Right atrium auricular region (tissue), 2 donors: ENCODE data around the gene NT5C2. TPM values are rescaled to one million over a fixed set of nuclear protein-coding genes. Genes with fewer than 3 reads are reported as not detected.

Source experiments
- DNase-seq: peaks from one replicate; pipeline ENCODE4 v3.0.0-alpha.2; 2019; ENCODE audit warnings: low spot score
- H3K27ac ChIP-seq, 2 donors: fragments of 200-600 bp; sonication (generic); 1 replicate in 1 of 2; 2 replicates in 1 of 2; pipeline ENCODE4 v1.5.1; 2016 to 2019
- H3K27me3 ChIP-seq, 2 donors: fragments of 200-600 bp; sonication (generic); one replicate each; pipeline versions ENCODE4 v1.5.1 to v1.6.0; 2017 to 2019
- H3K36me3 ChIP-seq: fragments of 200-600 bp; sonication (generic); one replicate; pipeline ENCODE4 v1.5.1; 2016
- H3K4me1 ChIP-seq, 2 donors: fragments of 200-600 bp; sonication (generic); one replicate each; pipeline versions ENCODE4 v1.5.1 to v1.6.0; 2017 to 2019
- H3K4me3 ChIP-seq, 2 donors: fragments of 200-600 bp; sonication (generic); 1 replicate in 1 of 2; 2 replicates in 1 of 2; pipeline ENCODE4 v1.5.1; 2017 to 2019; ENCODE audit warnings: mild to moderate bottlenecking in 1 of 2, moderate library complexity in 1 of 2
- H3K9me3 ChIP-seq, 2 donors: fragments of 200-600 bp; sonication (generic); one replicate each; pipeline ENCODE4 v1.5.1; 2019
- CTCF ChIP-seq, 2 donors: fragments of 200-600 bp; sonication (generic); IDR thresholded peaks; one replicate each; pipeline ENCODE4 v1.5.1; 2019; ENCODE audit warnings: antibody characterized with exemption in 2 of 2
- total RNA-seq, 2 donors: library from RNA; depleted of rRNA; stranded (reverse); fragments of >200 nt; gene quantifications; one replicate each; pipeline ENCODE4 v1.1.0, GENCODE V29; 2016

The NT5C2 gene
- total RNA-seq, 2 donors from 2014 or later, result 28.5 to 32.7 TPM

GRCh38 chr10:103064956-103065355 lies 128.1 kb downstream of the NT5C2 start:
- DNase-seq, result no peak
- Histone ChIP-seq H3K27ac (no peak overlapping the region), H3K4me3 (no peak overlapping the region), H3K9me3 (no peaks in the 10 kb centered on the region), H3K27me3 (no peaks in the 10 kb centered on the region), H3K36me3 (no peaks in the 10 kb centered on the region), H3K4me1 (peaks cover 0 to 7% of the 10 kb centered on the region in 2 donors)
- TF ChIP-seq CTCF (IDR thresholded peaks at IDR 0.05), result no peak

DNA sequence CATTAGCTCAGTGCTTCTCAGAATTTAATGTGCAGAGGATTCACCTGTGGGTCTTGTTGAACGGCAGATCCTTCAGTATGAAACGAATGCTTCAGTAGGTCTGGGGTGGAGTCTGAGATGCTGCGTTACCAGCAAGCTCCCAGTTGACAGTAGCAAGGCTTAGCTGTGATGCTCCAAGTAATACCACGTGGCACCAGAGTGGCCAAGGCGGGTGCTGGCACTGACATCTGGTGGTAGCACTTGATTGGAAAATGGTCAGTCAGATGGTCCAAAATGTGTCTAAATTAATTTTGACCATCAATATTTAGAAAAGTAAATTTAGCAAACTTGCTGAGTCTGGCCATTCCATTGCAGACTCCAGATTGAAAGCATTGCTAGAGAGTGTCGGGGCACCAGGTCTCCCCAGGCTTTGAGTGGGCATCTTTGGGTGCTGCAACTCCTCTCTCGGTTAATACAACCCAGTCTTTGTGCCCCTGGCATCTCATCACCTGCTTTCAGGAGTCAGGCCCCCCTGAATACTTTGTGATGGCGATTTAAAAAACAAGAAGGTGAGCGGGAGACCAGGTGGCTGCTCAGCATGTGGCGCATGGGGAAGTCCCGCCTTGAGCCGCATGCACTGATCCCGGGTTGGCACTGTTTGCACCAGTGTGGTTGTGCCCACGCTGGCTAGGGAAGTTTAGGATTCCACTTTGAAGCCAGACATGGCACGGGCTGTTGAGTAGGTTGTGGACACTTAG lies 130.1 kb downstream of the NT5C2 start:
- H3K4me3 ChIP-seq, result no peak overlapping the region
- H3K36me3 ChIP-seq, result no peaks in the 10 kb centered on the region
- H3K4me1 ChIP-seq, result no peaks in the 10 kb centered on the region
- H3K27me3 ChIP-seq, result no peaks in the 10 kb centered on the region
- H3K9me3 ChIP-seq, result no peaks in the 10 kb centered on the region
- no peak for DNase-seq
- peak in 1 of 2 donors; percentile 43 for TF ChIP-seq CTCF (IDR thresholded peaks at IDR 0.05)
- H3K27ac ChIP-seq, result no peak overlapping the region

- Histone ChIP-seq H3K36me3 (no peaks in the 10 kb centered on the region), H3K4me1 (peaks cover 0 to 10% of the 10 kb centered on the region in 2 donors), H3K27me3 (no peaks in the 10 kb centered on the region), H3K4me3 (no peak overlapping the region), H3K27ac (no peak overlapping the region), H3K9me3 (no peaks in the 10 kb centered on the region)
- TF ChIP-seq CTCF (IDR thresholded peaks at IDR 0.05), result no peak
- DNase-seq, result no peak
These were observed 132.5 kb downstream of the NT5C2 start for GRCh38 chr10:103060575-103060974.

DNA sequence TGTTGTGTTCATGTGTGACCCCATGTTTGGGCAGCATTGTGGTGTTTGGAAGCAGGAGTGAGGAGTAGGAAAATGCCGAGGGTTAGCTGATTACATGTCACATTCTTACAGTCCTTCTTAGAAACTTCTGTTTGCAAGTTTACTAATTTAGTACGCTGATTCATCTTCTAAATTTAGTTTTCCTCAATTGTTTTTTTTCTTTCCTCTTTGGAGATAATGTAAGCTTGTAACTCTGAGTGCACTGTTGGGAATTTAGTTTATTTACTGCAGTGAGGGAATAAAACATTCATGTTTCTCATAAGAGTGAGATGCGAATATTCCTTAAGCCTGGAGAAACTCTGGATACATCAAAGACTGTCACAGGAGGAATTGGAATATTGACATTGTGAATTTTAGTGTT lies 135.0 kb downstream of the NT5C2 start:
- Histone ChIP-seq H3K9me3 (no peaks in the 10 kb centered on the region), H3K4me3 (no peak overlapping the region), H3K27ac (peak overlapping the region; percentile 52 to 90), H3K36me3 (no peaks in the 10 kb centered on the region), H3K4me1 (peaks cover 0 to 20% of the 10 kb centered on the region in 2 donors), H3K27me3 (no peaks in the 10 kb centered on the region)
- TF ChIP-seq CTCF (IDR thresholded peaks at IDR 0.05), result no peak
- no peak for DNase-seq

DNA sequence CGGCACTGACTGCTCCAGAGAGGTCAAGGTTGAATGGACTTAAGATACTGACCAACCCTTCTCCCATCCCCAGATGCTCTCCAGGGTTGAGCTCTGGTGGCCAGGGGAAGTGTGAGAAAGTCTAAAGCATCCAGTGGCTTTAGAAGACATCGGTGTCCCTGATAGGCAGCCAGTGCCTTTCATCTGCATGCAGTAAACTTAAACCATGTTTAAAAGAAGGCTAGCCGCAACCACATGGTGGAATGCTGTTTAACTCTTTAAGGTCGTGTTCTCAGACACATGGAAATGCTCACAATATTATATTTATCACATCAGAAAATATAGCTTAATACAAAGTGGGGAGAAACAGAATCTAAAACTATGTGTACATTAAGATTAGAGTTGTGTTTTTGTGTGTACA lies 138.0 kb downstream of the NT5C2 start:
- TF ChIP-seq CTCF (IDR thresholded peaks at IDR 0.05), result no peak
- H3K9me3 ChIP-seq, result no peaks in the 10 kb centered on the region
- H3K4me1 ChIP-seq, result peaks cover 0 to 20% of the 10 kb centered on the region in 2 donors
- no peaks in the 10 kb centered on the region for H3K36me3 ChIP-seq
- no peak for DNase-seq
- no peak overlapping the region for H3K27ac ChIP-seq
- H3K4me3 ChIP-seq, result no peak overlapping the region
- H3K27me3 ChIP-seq, result no peaks in the 10 kb centered on the region

DNA sequence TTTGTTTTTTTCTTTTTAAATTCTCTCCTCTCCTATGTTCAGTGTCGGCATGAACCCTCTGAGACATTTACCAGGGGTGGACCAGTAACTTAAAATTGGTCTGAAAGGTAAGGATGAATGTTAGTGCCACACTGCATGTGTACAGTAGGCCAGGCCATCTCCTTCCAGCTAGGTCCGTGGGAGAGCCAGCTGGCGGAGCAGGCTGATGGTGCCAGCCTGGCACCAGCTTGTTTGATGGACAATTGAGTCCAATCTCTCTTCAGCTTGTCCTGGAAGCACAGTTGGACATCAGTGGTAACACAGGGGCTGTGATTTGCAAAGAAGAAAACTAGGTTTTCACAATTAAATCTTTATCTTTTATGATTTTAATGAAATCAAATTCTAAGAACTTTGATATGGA lies 138.5 kb downstream of the NT5C2 start:
- TF ChIP-seq CTCF (IDR thresholded peaks at IDR 0.05), result no peak
- H3K4me1 ChIP-seq, result peaks cover 0 to 20% of the 10 kb centered on the region in 2 donors
- H3K9me3 ChIP-seq, result no peaks in the 10 kb centered on the region
- H3K27me3 ChIP-seq, result no peaks in the 10 kb centered on the region
- no peak for DNase-seq
- H3K4me3 ChIP-seq, result no peak overlapping the region
- H3K36me3 ChIP-seq, result no peaks in the 10 kb centered on the region
- peak overlapping the region in 1 of 2 donors; percentile 31 for H3K27ac ChIP-seq
